Sciatic nerve (tissue), 2 donors: ENCODE results near the gene GRB10. TPM values are rescaled to one million over a fixed set of nuclear protein-coding genes. Genes with fewer than 3 reads are reported as not detected.

Source experiments
- ATAC-seq: fragments of 200-7000 bp; cut with Tn5 transposase; one replicate; pipeline ENCODE4 v1.9.1; 2020; ENCODE audit warnings: mild to moderate bottlenecking, moderate library complexity
- DNase-seq: peaks from one replicate; pipeline ENCODE4 v3.0.0-alpha.2; 2020; ENCODE audit warnings: low spot score
- intact Hi-C: fragments of 100-400 bp; cut with DNase I; formaldehyde crosslinking; loops from one replicate; pipeline ENCODE4 v1.14.2; 2022
- total RNA-seq: library from RNA; stranded (reverse); fragmentation: NEBNext Ultra II Directional; extraction: Animal tissue kit (Norgen Biotek cat#: 25700); gene quantifications from one replicate; pipeline ENCODE4 v1.2.1, GENCODE V29; 2021
- donor health status: DM: no; HTN: no; CAD: no.
- donor health status: DM: no; HTN: no; CAD: no.

GRB10 gene
- total RNA-seq, 1 donor from 2014 or later: 57.1 TPM

GRCh38 chr7:50728184-50728583 lies 54.5 kb downstream of the GRB10 start:
- intact Hi-C loops: no loop called here
- peak; percentile 73 for ATAC-seq
- no peak for DNase-seq

DNA sequence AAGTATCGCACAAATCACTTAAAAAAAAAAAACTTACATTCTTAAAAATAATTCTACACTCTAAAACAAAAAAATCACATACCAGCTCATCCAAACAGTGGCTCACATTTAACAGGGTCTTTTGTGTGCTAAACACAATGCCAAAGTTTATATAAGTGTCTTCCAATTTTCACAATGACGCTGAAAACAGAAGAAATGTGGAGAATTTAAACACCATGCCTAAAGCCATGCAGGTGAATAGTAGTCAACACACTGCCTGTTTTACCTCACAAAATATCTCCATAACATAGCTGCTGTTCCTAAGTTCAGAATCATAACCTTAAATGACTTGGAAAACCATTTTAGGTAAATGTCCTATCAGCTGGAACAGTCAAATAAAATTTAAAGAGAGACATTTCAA lies 55.0 kb downstream of the GRB10 start:
- intact Hi-C loops: no loop called here
- no peak for ATAC-seq
- no peak for DNase-seq

- DNase-seq (no peak), ATAC-seq (no peak)
- intact Hi-C loops: no loop called here
These were observed 55.6 kb downstream of the GRB10 start for GRCh38 chr7:50727072-50727471.

DNA sequence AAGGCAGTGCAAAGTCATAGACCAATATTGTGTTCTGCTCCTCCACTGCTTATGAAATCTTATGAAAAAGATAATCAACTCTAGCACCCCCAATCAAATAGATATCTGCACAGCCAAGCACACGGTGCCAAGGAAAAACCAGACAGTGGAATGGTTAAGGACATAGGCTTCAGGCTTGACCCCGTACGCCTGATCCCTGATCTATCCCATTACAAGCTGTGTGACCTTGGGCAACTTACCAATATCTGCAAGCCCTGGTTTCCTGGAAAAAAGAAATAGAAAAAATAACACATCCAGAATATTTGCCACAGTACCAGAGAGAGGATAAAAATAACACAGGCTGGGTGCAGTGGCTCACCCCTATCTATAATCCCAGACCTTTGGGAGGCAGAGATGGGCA lies 56.9 kb downstream of the GRB10 start:
- ATAC-seq (no peak), DNase-seq (no peak)
- intact Hi-C loops: no loop called here

DNA sequence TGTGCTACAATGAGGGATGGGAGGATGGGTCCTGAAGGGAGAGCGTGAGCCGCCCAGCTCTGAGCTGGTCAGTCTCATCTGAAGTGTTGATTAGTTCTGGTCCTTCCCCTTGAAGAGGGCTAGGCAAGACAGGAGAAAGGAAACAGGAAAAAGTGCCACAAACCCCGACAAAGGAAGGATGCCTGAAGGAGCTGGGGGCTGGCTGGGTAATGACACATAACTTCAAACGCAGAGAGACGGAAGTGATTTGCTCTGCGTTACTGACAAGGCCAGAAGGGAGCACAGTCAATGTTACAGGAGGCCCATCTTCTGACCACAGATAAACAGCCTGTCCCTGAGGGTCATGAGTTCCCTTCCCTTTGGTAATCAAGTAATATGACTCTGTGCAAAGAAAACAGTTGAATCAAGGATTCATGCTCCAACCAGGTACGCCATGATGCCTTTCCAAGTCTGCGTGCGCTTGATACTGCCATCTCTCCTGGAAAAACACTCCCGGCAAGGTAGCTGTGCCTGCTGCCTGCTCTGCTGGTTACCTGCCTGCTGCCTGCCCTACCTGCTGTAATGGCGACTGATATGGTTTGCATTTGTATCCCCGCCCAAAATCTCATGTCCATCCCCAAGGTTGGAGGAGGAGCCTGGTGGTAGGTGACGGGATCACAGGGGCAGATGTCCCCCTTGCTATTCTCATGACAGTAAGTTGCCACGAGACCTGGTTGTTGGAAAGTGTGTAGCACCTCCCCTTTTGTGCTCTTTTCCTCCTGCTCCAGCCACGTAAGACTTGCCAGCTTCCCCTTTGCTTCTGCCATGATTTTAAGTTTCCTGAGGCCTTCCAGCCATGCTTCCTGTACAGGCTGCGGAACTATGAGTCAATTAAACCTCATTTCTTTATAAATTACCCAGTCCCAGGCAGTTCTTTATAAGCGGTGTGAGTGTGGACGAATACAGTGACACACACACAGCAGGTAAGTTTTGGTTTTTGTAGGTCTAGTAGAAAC lies 57.9 kb downstream of the GRB10 start:
- DNase-seq (no peak), ATAC-seq (no peak)
- intact Hi-C loops: no loop called here

DNA sequence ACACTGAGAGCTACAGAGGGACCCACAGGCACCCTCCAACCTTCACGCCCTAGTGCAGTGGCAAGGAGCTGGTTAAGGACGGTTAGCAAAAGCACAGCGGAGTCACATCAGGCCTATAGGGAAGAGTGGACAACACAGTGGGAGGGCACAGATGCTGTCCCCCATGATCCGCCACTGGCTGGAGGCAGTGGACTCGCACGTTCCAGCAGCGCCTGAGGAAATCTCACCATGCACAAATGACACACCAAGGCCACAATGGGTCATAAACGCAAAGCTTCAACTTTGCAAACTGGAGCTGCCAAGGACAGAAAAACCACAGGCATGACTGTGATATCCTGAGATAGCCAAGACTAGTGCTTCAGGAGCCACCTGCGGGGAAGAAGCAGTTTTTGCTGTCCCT lies 58.8 kb downstream of the GRB10 start:
- intact Hi-C loops: no loop called here
- no peak for ATAC-seq
- DNase-seq: no peak

DNA sequence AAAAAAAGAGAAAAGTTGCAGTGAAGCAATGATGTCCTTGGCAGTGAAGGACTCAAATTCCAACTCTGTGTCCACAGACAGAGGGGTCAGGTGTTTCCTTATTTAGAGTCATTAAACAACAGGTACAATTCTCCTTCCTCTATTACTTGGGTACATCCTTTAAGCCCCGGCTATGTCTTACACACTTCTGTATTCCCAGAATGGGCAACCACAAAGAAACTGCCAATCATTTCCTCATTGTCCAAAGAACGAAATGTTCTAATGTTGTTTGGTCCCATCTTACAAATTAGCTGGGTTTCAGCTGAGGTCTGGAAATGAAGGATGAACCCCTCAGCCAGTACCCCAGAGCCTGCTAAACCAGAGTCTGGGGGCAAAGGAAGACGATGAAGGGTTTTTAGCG lies 59.5 kb downstream of the GRB10 start:
- DNase-seq (no peak), ATAC-seq (no peak)
- intact Hi-C loops: no loop called here

GRCh38 chr7:50721661-50722259 lies 60.9 kb downstream of the GRB10 start:
- ATAC-seq: peak; percentile 26
- intact Hi-C loops: no loop called here
- no peak for DNase-seq

- no peak for DNase-seq
- ATAC-seq: no peak
- intact Hi-C loops: no loop called here
These were observed 61.5 kb downstream of the GRB10 start for GRCh38 chr7:50721160-50721559.

GRCh38 chr7:50720295-50720694 lies 62.4 kb downstream of the GRB10 start:
- intact Hi-C loops: no loop called here
- ATAC-seq (no peak), DNase-seq (no peak)

GRCh38 chr7:50718876-50719275 lies 63.8 kb downstream of the GRB10 start:
- ATAC-seq (no peak), DNase-seq (no peak)
- intact Hi-C loops: no loop called here

DNA sequence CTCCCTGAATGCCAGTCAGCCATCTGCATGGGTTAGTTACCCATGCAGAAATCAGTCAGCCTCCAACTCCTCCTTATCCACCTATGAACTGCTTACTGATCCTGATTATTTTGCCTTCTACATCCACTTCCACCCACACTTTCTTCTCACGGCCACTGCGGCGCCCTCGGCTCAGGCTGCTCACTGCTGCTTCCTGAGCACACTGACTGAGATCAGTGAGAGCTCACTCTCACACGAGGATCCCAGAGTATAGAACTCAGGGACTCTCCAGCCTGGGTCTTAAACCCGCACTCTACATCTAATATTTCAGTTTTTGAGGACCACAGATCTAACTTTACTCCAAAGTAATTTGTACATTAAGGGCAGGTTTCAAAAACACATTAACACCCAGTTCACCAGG lies 64.4 kb downstream of the GRB10 start:
- intact Hi-C loops: no loop called here
- DNase-seq (no peak), ATAC-seq (no peak)

- ATAC-seq: no peak
- no peak for DNase-seq
- intact Hi-C loops: no loop called here
These were observed 65.5 kb downstream of the GRB10 start for GRCh38 chr7:50717181-50717580.

DNA sequence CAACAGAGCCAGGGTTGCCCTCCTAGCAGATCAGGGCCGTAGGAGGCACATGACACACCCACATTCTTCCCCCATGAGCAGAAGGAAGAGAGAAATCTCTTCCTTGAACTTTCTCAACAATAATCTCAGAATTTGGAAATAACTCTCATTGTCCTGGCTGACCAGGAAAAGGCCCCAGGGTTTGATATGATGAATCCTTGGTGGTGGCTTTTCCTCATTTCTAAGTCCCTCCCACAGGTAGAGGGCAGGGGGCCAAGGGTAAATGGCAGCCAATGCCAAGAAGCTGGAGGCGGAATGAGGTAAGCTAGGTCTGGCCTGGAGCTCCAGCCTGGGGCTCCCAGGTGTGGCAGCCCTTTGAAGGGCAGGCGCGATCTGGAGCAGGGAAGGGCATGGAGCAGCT lies 67.8 kb downstream of the GRB10 start:
- intact Hi-C loops: no loop called here
- no peak for ATAC-seq
- DNase-seq: no peak

DNA sequence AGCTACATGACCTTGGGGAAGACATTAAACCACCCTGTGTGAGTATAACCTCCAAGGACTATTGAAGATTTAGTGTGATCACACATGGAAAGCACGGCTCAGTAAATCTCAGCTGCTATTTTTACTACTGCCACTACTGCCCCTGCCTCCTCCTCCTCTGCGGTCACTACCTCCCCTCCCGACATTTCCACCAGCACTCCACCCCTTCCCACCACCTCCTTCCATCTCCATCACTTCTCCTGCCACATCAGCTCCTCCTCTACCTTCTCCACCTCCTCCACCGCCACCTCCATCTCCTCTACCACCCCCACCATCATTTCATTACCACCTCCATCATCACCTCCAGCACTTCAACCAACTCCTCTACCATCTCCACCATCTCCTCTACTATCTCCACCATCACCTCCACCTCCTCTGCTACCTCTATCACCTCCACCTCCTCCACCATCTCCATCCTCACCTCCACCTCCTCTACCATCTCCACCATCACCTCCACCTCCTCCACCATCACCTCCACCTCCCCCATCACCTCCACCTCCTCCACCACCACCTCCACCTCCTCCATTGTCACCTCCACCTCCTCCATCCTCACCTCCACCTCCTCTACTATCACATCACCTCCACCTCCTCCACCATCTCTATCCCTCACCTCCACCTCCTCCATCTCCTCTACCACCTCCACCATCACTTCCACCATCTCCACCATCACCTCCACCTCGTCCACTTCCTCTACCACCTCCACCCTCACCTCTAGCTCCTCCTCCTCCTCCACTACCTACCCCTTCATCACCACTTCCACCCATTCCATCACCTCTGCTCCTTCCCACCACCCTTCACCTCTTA lies 69.4 kb downstream of the GRB10 start:
- intact Hi-C loops: no loop called here
- DNase-seq (no peak), ATAC-seq (no peak)

DNA sequence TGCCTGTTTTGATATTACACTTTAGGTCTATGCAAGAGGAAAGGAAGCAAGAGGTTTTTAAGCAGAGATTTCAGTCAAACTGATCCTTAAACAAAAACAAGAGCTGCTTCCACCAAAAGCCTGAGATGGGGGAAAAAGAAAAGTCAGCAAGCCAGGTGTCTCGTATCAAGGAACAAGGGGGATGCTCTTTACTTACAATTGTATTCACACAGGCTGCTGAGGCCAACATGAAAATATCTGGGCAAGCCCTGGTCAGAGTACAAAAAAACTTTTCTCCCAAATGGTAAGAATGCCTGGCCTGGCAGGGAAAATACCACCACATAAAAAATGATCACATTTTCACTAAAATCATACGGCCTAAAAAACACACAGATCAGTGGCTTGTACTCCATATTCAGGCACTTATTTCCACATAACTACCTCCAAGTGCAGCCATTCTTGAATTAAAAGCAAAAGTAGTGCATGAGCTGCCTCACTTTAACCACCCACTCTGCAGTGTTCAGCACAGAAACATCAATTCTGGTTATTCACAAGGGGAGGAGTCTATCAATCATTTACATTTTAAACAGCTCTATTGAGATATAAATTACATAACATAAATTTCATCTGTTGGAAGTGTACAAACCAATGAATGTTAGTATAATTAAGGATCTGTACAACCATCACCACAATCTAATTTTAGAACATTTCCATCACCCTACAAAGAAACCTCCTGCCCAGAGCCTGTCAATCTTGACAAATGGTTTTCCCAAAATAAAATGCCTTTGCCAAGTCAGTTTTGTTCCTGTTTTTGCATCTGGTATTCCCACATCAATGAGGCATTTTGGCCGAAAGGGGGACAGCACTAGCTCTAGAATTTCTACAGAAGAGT lies 70.2 kb downstream of the GRB10 start:
- intact Hi-C loops: no loop called here
- ATAC-seq (no peak), DNase-seq (no peak)

DNA sequence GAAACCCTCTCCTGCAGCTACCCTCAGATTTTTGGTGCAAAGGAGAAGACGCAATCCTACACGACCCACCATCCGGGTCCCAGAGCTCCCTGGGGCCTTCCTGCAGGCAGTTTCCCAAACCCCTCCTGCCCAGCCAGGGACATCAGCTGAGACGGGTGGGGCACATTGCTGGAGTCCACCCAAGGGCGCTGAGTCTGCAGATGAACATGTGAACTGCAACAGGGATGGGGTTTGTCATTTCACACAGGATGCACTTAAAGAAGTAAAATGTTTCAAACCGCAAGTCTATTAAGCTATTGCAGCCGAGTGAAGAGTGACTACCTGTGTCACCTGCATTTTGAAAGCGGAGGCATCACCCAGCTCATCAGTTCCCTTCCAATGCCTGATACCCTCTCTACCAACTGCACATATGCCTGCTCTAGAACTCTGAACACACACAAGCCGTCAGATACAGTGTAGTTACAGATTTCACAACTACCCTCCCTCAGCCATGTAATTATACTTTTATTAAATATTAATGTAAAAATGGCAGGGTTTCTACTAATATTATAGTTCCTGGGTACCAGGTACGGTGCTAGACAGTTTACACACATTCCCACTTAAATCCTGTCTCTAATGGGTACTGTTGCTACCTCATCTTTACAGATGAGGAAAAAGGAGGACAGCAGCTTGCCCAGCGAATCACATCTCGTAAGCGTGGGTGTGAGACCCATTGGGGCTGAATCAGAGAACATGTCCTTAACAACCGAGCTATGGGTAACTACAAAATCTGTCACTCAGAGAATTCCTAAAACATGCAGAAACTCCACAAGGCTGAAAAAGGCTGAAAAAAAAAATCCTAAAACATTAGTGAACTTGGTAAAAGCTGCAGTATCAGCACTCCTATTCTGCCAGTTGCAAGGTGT lies 71.2 kb downstream of the GRB10 start:
- ATAC-seq: peak; percentile 35
- DNase-seq: no peak
- intact Hi-C loops: no loop called here
